Ovary (tissue), 3 donors: ENCODE results near the gene NHERF1.

Experiments used
- CTCF ChIP-seq, 3 donors: fragments of 450-650 bp in 2 of 3; fragments of 200-600 bp in 1 of 3; IDR thresholded peaks; one replicate each; pipeline versions ENCODE4 v1.5.1 to v1.8.0; 2016 to 2022; ENCODE audit warnings: antibody characterized with exemption in 3 of 3, mild to moderate bottlenecking in 1 of 3
- POLR2A ChIP-seq: fragments of 450-650 bp; IDR thresholded peaks from one replicate; pipeline ENCODE4 v1.6.1; 2017; ENCODE audit warnings: antibody characterized with exemption, mild to moderate bottlenecking, moderate library complexity
- donor health status: DM: no; HTN: no; CAD: no.

GRCh38 chr17:74712301-74712700, 36.1 kb upstream of the NHERF1 start:
- TF ChIP-seq CTCF (IDR thresholded peaks at IDR 0.05) (no peak), POLR2A (no peak)
